Forelimb muscle (tissue), 1 donor: ENCODE data around the gene OR52J3. TPM values are rescaled to one million over a fixed set of nuclear protein-coding genes. Genes with fewer than 3 reads are reported as not detected.

Experiments used
- DNase-seq: peaks from one replicate; pipeline ENCODE4 v3.0.0-alpha.2; 2013; ENCODE audit warnings: low read depth
- polyA plus RNA-seq: library from polyadenylated mRNA; unstranded; fragments of 120-200 nt; gene quantifications from one replicate; pipeline ENCODE4 v1.2.1, GENCODE V29; 2013; ENCODE audit not compliant: insufficient read length

Gene OR52J3
- polyA plus RNA-seq, 1 donor: not detected

DNA sequence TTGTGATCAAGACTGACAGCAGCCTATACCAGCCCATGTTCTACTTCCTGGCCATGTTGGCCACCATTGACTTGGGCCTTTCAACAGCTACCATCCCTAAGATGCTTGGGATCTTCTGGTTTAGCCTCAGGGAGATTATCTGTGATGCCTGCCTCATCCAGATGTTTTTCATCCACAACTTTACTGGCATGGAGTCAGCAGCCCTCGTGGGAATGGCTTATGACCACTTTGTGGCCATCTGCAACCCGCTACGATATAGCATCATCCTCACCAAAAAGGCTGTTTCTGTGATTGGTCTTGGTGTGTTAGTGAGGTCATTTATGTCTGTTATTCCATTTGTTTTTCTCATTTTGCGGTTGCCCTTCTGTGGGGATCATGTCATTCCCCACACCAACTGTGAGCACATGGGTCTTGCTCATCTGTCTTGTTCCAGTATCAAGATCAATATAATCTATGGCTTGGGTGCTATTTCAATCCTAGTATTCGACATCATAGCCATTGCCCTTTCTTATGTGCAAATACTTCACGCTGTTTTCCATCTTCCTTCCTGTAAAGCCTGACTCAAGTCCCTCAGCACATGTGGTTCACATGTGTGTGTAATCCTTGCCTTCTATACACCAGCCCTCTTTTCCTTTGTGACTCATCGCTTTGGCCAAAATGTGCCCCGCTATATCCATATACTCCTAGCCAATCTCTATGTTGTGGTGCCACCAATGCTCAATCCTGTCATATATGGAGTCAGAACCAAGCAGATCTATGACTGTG, 46.7 kb downstream of the OR52J3 start:
- no peak for DNase-seq

DNA sequence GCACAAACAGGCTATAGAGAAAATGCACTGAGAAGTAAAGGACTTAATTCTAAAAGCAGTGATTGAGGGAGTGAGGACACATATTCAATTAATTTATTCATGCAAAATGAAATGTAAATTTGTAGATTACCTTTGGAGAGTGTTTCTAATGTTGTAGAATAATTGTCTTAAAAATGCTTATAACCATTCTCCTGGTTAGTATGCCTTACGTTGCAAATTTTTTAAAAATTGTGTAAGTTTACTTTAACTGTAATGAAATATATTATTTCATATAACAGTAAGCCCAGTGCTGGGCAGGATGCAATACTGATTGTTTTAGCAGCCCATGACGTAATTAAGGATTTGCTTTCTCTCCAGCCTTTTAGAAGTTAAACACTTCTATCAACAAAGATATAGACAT, 49.7 kb downstream of the OR52J3 start:
- no peak for DNase-seq

Other genes starting within 250 kb of the OR52J3 start
- gene OR52R1, start 242.1 kb upstream of the OR52J3 start, polyA plus RNA-seq: not detected
- gene OR51F2, start 225.2 kb upstream of the OR52J3 start, polyA plus RNA-seq: not detected
- not detected for gene OR51S1, start 197.3 kb upstream of the OR52J3 start, polyA plus RNA-seq
- gene OR51T1, start 164.6 kb upstream of the OR52J3 start, polyA plus RNA-seq: not detected
- not detected for gene OR51A7, start 142.7 kb upstream of the OR52J3 start, polyA plus RNA-seq
- not detected for gene OR51G2, start 127.2 kb upstream of the OR52J3 start, polyA plus RNA-seq
- gene OR51G1, start 122.2 kb upstream of the OR52J3 start, polyA plus RNA-seq: not detected
- not detected for gene OR51A4, start 98.9 kb upstream of the OR52J3 start, polyA plus RNA-seq
- not detected for gene OR51A2, start 90.8 kb upstream of the OR52J3 start, polyA plus RNA-seq
- gene OR51L1, start 51.7 kb upstream of the OR52J3 start, polyA plus RNA-seq: 0.06 TPM
- not detected for gene OR52E2, start 13.1 kb downstream of the OR52J3 start, polyA plus RNA-seq
- not detected for gene OR52E1, start 23.0 kb downstream of the OR52J3 start, polyA plus RNA-seq
- gene OR52A5, start 91.8 kb downstream of the OR52J3 start, polyA plus RNA-seq: not detected
- gene OR52A1, start 108.2 kb downstream of the OR52J3 start, polyA plus RNA-seq: 0.03 TPM
- gene OR51V1, start 154.2 kb downstream of the OR52J3 start, polyA plus RNA-seq: not detected
- gene HBB, start 180.5 kb downstream of the OR52J3 start, polyA plus RNA-seq: 273 TPM
- not detected for gene HBD, start 188.0 kb downstream of the OR52J3 start, polyA plus RNA-seq
- gene HBG1, start 203.3 kb downstream of the OR52J3 start, polyA plus RNA-seq: 9.4 TPM
- 4,005 TPM for gene HBG2, start 208.3 kb downstream of the OR52J3 start, polyA plus RNA-seq
- gene HBE1, start 223.4 kb downstream of the OR52J3 start, polyA plus RNA-seq: 5.5 TPM